A549 (cell line): ENCODE results near the gene TMEM80. TPM values are rescaled to one million over a fixed set of nuclear protein-coding genes. Genes with fewer than 3 reads are reported as not detected.
A peak's percentile ranks its signal among the peaks of the same experiment; 100 is the strongest.
"Not testable (repeated sequence)": the region's sequence is repeated elsewhere in the genome, so short reads cannot be mapped to it uniquely, and the experiment has no call there.

Source experiments
- ATAC-seq, 2 experiments: fragments of 200-7000 bp in 1 of 2; fragments of >200 bp in 1 of 2; cut with Nextera tagmentation in 1 of 2; cut with Tn5 transposase in 1 of 2; 3 replicates each; pipeline versions ENCODE4 v1.8.0 to v1.9.1; 2018 to 2020; ENCODE audit warnings: mild to moderate bottlenecking in 1 of 2, moderate library complexity in 1 of 2
- CTCF ChIA-PET: fragments of 300-600 bp; sonication (Branson Sonifier 250); formaldehyde crosslinking; extraction: SDS; loops from one replicate; lab custom pipeline; 2021; ENCODE audit warnings: antibody characterized with exemption, inconsistent platforms; lab: Yijun Ruan, JAX
- POLR2A ChIA-PET: fragments of 350-600 bp; formaldehyde crosslinking; extraction: SDS; loops from one replicate; lab custom pipeline; 2021; ENCODE audit warnings: antibody characterized with exemption, inconsistent platforms; lab: Yijun Ruan, JAX
- DNase-seq, 2 experiments: peaks; one replicate each; pipeline versions ENCODE4 v3.0.0 to v3.0.0-alpha.2; 2011 to 2016; ENCODE audit warnings: low read depth in 1 of 2, low spot score in 1 of 2
- FAIRE-seq: peaks from 2 replicates; lab custom pipeline; 2011; peaks lifted over from hg19 to GRCh38; lab: Jason Lieb, UNC
- H3K27ac ChIP-seq, 2 experiments: fragments of >200 bp; sonication (Bioruptor Twin); formaldehyde crosslinking; 3 replicates each; pipeline ENCODE4 v1.5.1; 2016 to 2017
- H3K4me1 ChIP-seq: fragments of >200 bp; sonication (Bioruptor Twin); formaldehyde crosslinking; 3 replicates; pipeline ENCODE4 v1.6.1; 2016
- H3K4me2 ChIP-seq: fragments of >200 bp; sonication (Bioruptor Twin); formaldehyde crosslinking; 3 replicates; pipeline ENCODE4 v1.6.1; 2016
- H3K4me3 ChIP-seq: fragments of >200 bp; sonication (Bioruptor Twin); formaldehyde crosslinking; 3 replicates; pipeline ENCODE4 v1.5.1; 2016
- H3K9me3 ChIP-seq: fragments of >200 bp; sonication (Bioruptor Twin); formaldehyde crosslinking; 3 replicates; pipeline ENCODE4 v1.6.1; 2016
- ATOH8 ChIP-seq: fragments of 250-450 bp; sonication (Bioruptor Pico); IDR thresholded peaks from 2 replicates; pipeline ENCODE4 v1.5.0; 2020; ENCODE audit warnings: low read depth, mild to moderate bottlenecking, moderate library complexity
- CBX2 ChIP-seq: fragments of 200-600 bp; sonication (generic); IDR thresholded peaks from 2 replicates; pipeline ENCODE4 v1.6.1; 2016; ENCODE audit warnings: low read depth, mild to moderate bottlenecking, borderline replicate concordance
- EHF ChIP-seq: fragments of 250-450 bp; sonication (Bioruptor Pico); IDR thresholded peaks from 2 replicates; pipeline ENCODE4 v1.5.0; 2020; ENCODE audit warnings: mild to moderate bottlenecking
- EHMT2 ChIP-seq: fragments of 200-600 bp; sonication (generic); IDR thresholded peaks from 2 replicates; pipeline ENCODE4 v1.6.1; 2016; ENCODE audit warnings: antibody characterized with exemption, low read depth, mild to moderate bottlenecking, moderate library complexity
- FOSB ChIP-seq: fragments of 250-450 bp; sonication (Bioruptor Pico); IDR thresholded peaks from 2 replicates; pipeline ENCODE4 v1.5.0; 2020; ENCODE audit warnings: mild to moderate bottlenecking, moderate library complexity
- FOSL2 ChIP-seq, 2 experiments: fragments of 450-650 bp in 1 of 2; fragments of >200 bp in 1 of 2; sonication (Bioruptor Twin) in 1 of 2; formaldehyde crosslinking; IDR thresholded peaks; 2 replicates each; pipeline versions ENCODE4 v1.5.0 to v1.6.1; 2016 to 2020; ENCODE audit warnings: mild to moderate bottlenecking in 1 of 2, moderate library complexity in 1 of 2
- GATA3 ChIP-seq: IDR thresholded peaks from 2 replicates; pipeline ENCODE4 v1.6.1; 2012; ENCODE audit warnings: borderline replicate concordance
- HDAC2 ChIP-seq: fragments of 200-600 bp; sonication (generic); IDR thresholded peaks from 2 replicates; pipeline ENCODE4 v1.6.1; 2016
- HEYL ChIP-seq: fragments of 250-450 bp; sonication (Bioruptor Pico); IDR thresholded peaks from 2 replicates; pipeline ENCODE4 v1.8.0; 2021; ENCODE audit warnings: mild to moderate bottlenecking, moderate library complexity
- HMGXB4 ChIP-seq: fragments of 250-450 bp; sonication (Bioruptor Pico); IDR thresholded peaks from 2 replicates; pipeline ENCODE4 v1.5.0; 2021; ENCODE audit warnings: mild to moderate bottlenecking, moderate library complexity, borderline replicate concordance
- JUN ChIP-seq, 2 experiments: fragments of >200 bp; sonication (Bioruptor Twin); formaldehyde crosslinking; IDR thresholded peaks; 2 replicates in 1 of 2; 3 replicates in 1 of 2; pipeline ENCODE4 v1.6.1; 2016 to 2017
- KDM1A ChIP-seq: fragments of 200-600 bp; sonication (generic); IDR thresholded peaks from 2 replicates; pipeline ENCODE4 v1.6.1; 2016; ENCODE audit warnings: low read depth, mild to moderate bottlenecking
- NPAS2 ChIP-seq: fragments of 250-450 bp; sonication (Bioruptor Pico); IDR thresholded peaks from 2 replicates; pipeline ENCODE4 v1.8.0; 2022; ENCODE audit warnings: mild to moderate bottlenecking, moderate library complexity, borderline replicate concordance
- RAD21 ChIP-seq, 2 experiments: fragments of >200 bp in 1 of 2; sonication (Bioruptor Twin) in 1 of 2; formaldehyde crosslinking in 1 of 2; IDR thresholded peaks in 1 of 2; conservative IDR thresholded peaks in 1 of 2; 2 replicates in 1 of 2; 3 replicates in 1 of 2; pipeline ENCODE4 v1.6.1; 2012 to 2018; ENCODE audit warnings: inconsistent platforms in 1 of 2
- RARB ChIP-seq: fragments of 250-450 bp; sonication (Bioruptor Pico); IDR thresholded peaks from 2 replicates; pipeline ENCODE4 v1.8.0; 2021; ENCODE audit warnings: mild to moderate bottlenecking, moderate library complexity
- RFX5 ChIP-seq: fragments of 450-650 bp; IDR thresholded peaks from 2 replicates; pipeline ENCODE4 v1.7.1; 2014; ENCODE audit warnings: antibody characterized with exemption, mild to moderate bottlenecking, moderate library complexity
- SREBF2 ChIP-seq: fragments of 450-650 bp; IDR thresholded peaks from 2 replicates; pipeline ENCODE4 v1.6.1; 2014; ENCODE audit warnings: mild to moderate bottlenecking, moderate library complexity
- TP53 ChIP-seq: fragments of 250-450 bp; sonication (Bioruptor Pico); IDR thresholded peaks from 2 replicates; pipeline ENCODE4 v1.5.0; 2021; ENCODE audit warnings: mild to moderate bottlenecking, moderate library complexity
- USF2 ChIP-seq: fragments of 450-650 bp; IDR thresholded peaks from 2 replicates; pipeline ENCODE4 v1.6.1; 2014; ENCODE audit warnings: antibody characterized with exemption
- ZC3H11A ChIP-seq: fragments of 450-650 bp; IDR thresholded peaks from 2 replicates; pipeline ENCODE4 v1.6.1; 2014; ENCODE audit warnings: antibody characterized with exemption, mild to moderate bottlenecking
- ZSCAN20 ChIP-seq: fragments of 250-450 bp; sonication (Bioruptor Pico); IDR thresholded peaks from 2 replicates; pipeline ENCODE4 v1.8.0; 2022; ENCODE audit warnings: mild to moderate bottlenecking, moderate library complexity
- whole genome bisulfite sequencing: methylation state at CpG from one replicate; pipeline ENCODE4 v1.1.6; 2017; ENCODE audit errors: missing lambda C conversion rate; 5-methylcytosine and 5-hydroxymethylcytosine counted together
- polyA plus RNA-seq, 4 experiments: library from polyadenylated mRNA; depleted of rRNA in 3 of 4; stranded (reverse); fragments of >200 nt; fragmentation: RNase III in 1 of 4; extraction: RNeasy Plus Mini Kit Qiagen cat#74134 plus additional on column Dnase treatment in 1 of 4; gene quantifications; 2 replicates in 3 of 4; 3 replicates in 1 of 4; pipeline ENCODE4 v1.2.3, GENCODE V29; 2011 to 2017
- TF ChIP-seq, protein P1 (sequence below): IDR thresholded peaks from 2 replicates; pipeline ENCODE4 v1.6.1; 2012; ENCODE audit warnings: low read depth, borderline replicate concordance
- TF ChIP-seq, protein P2 (sequence below): IDR thresholded peaks from 2 replicates; pipeline ENCODE4 v1.6.1; 2012

Gene TMEM80
- polyA plus RNA-seq, 2 of the 4 experiments (the other 2 are of a cell fraction) = 10.8 to 15.2 TPM

GRCh38 chr11:695538-696248 lies at the start of gene TMEM80 (continued):
- TF ChIP-seq EHMT2 = no peak
- TF ChIP-seq RARB = no peak

DNA sequence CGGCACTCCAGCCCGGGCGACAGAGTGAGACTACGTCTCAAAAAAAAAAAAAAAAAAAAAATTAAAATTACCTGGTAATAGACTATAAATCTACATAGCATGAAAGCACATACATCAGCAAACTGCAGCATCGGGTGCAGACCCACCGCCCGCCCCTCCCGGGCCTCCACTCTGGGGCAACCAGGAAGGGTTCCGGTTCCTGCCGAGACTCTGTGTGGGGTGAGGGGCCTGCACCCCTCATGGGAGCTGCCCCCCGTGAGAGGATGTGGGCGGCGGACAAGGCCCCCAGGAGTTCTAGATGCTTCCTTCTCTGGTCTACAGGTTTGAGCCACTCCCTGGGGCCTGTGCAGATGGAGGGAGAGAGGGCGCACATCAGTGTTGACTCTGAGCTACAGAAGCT lies 49.4 kb upstream of the TMEM80 start:
- no peak overlapping the region for H3K4me2 ChIP-seq
- ChIA-PET CTCF (interaction anchor here (0.6 to 1.5 kb wide), 3 partner anchors 9 to 14 kb away, joined by 4 to 5 read pairs (median 4); no protein-coding TSS in a partner anchor), POLR2A (interaction anchor here (1.0 kb wide), 1 partner anchor 9 kb away, joined by 3 read pairs; no protein-coding TSS in a partner anchor)
- H3K9me3 ChIP-seq = no peaks in the 10 kb centered on the region
- TF ChIP-seq EHMT2 = no peak
- TF ChIP-seq EHF (CRISPR knock-in tag) = no peak
- no peak for TF ChIP-seq RAD21 (conservative IDR thresholded peaks at IDR 0.05 in 1 of 2, IDR thresholded peaks at IDR 0.05 in 1 of 2)
- no peak for TF ChIP-seq FOSB
- TF ChIP-seq USF2 = no peak
- no peak for TF ChIP-seq ZSCAN20 (CRISPR knock-in tag)
- TF ChIP-seq ATOH8 = no peak
- no peak for TF ChIP-seq TP53 (CRISPR knock-in tag)
- no peak for TF ChIP-seq HEYL
- TF ChIP-seq GATA3 = no peak
- TF ChIP-seq KDM1A = no peak
- TF ChIP-seq, protein P1, sequence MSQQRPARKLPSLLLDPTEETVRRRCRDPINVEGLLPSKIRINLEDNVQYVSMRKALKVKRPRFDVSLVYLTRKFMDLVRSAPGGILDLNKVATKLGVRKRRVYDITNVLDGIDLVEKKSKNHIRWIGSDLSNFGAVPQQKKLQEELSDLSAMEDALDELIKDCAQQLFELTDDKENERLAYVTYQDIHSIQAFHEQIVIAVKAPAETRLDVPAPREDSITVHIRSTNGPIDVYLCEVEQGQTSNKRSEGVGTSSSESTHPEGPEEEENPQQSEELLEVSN = no peak
- TF ChIP-seq SREBF2 = no peak
- TF ChIP-seq, protein P2, sequence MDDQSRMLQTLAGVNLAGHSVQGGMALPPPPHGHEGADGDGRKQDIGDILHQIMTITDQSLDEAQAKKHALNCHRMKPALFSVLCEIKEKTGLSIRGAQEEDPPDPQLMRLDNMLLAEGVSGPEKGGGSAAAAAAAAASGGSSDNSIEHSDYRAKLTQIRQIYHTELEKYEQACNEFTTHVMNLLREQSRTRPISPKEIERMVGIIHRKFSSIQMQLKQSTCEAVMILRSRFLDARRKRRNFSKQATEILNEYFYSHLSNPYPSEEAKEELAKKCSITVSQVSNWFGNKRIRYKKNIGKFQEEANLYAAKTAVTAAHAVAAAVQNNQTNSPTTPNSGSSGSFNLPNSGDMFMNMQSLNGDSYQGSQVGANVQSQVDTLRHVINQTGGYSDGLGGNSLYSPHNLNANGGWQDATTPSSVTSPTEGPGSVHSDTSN = no peak
- no peak for TF ChIP-seq RARB
- TF ChIP-seq RFX5 = no peak
- TF ChIP-seq NPAS2 (CRISPR knock-in tag) = no peak
- ATAC-seq (no peak), FAIRE-seq (no peak), DNase-seq (no peak)
- WGBS = 95% methylated on average over 14 of the region's 14 CpGs
- H3K27ac ChIP-seq = no peak overlapping the region
- H3K4me1 ChIP-seq = peaks cover 9% of the 10 kb centered on the region; the same call in 2 of the 3 replicates
- no peak overlapping the region for H3K4me3 ChIP-seq

DNA sequence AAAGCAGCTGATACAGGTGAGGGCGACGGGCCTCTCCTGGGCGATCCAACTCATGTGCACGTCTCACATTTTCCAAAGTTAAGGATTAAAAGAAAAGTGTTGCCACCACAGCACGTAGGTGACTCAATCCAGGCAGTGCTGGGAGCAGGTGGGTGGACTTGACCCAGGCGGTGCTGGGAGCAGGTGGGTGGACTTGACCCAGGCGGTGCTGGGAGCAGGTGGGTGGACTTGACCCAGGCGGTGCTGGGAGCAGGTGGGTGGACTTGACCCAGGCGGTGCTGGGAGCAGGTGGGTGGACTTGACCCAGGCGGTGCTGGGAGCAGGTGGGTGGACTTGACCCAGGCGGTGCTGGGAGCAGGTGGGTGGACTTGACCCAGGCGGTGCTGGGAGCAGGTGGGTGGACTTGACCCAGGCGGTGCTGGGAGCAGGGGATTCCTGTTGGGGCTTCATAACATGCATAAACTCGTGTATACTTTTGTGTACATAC lies 47.9 kb upstream of the TMEM80 start:
- H3K9me3 ChIP-seq, DNase-seq, H3K4me3 ChIP-seq, POLR2A ChIA-PET, H3K27ac ChIP-seq, FAIRE-seq, ATAC-seq, H3K4me1 ChIP-seq, H3K4me2 ChIP-seq: not testable (repeated sequence)
- CTCF ChIA-PET = interaction anchor here (0.6 to 1.6 kb wide), 3 partner anchors 11 to 155 kb away, joined by 3 read pairs; no protein-coding TSS in a partner anchor
- 94% methylated on average over 11 of the region's 14 CpGs for WGBS

- CTCF ChIA-PET = interaction anchor here (1.1 kb wide), 1 partner anchor 96 kb away, joined by 4 read pairs; no protein-coding TSS in a partner anchor
Measured at GRCh38 chr11:650482-650881, 45.1 kb upstream of the TMEM80 start.

More at GRCh38 chr11:650482-650881, 45.1 kb upstream of the TMEM80 start:
- no peak for DNase-seq
- POLR2A ChIA-PET = no interaction called here
- 90% methylated on average over 10 of the region's 10 CpGs for WGBS
- H3K9me3 ChIP-seq = no peaks in the 10 kb centered on the region
- FAIRE-seq = no peak
- no peak overlapping the region for H3K27ac ChIP-seq
- peaks cover 8% of the 10 kb centered on the region for H3K4me1 ChIP-seq
- no peak for ATAC-seq
- TF ChIP-seq FOSL2 (IDR thresholded peaks at IDR 0.05) (no peak), FOSL2 (CRISPR knock-in tag; IDR thresholded peaks at IDR 0.05) (peak; percentile 18; the same call in 1 of the 2 replicates), ZC3H11A (no peak), USF2 (no peak), CBX2 (no peak), JUN (IDR thresholded peaks at IDR 0.05) (no peak), HMGXB4 (CRISPR knock-in tag) (no peak), SREBF2 (no peak), HDAC2 (no peak)
- TF ChIP-seq, all 56 proteins: peak for 1
- Histone ChIP-seq H3K4me3 (no peak overlapping the region), H3K4me2 (no peak overlapping the region)
